Endothelial cell of umbilical vein (primary cell): Measurements from ENCODE around the gene ZFAND6. TPM values are rescaled to one million over a fixed set of nuclear protein-coding genes. Genes with fewer than 3 reads are reported as not detected.

Source experiments
- BruUV-seq: library from RNA; stranded (reverse); fragments of 400-500 nt; replicated peaks from 2 replicates; lab custom pipeline; 2021; lab: Mats Ljungman, UMichigan
- CTCF ChIA-PET: fragments of 300-600, 350-600 bp; sonication (Branson Sonifier 250); formaldehyde crosslinking; loops from one replicate; lab custom pipeline; 2021; ENCODE audit warnings: antibody characterized with exemption, inconsistent platforms; lab: Charles Lee
- POLR2A ChIA-PET: fragments of 300-600, 350-600 bp; sonication (Branson Sonifier 250); formaldehyde crosslinking; loops from one replicate; lab custom pipeline; 2021; ENCODE audit warnings: antibody characterized with exemption, inconsistent platforms; lab: Charles Lee
- DNase-seq: peaks from one replicate; pipeline ENCODE4 v3.0.0-alpha.2; 2011; ENCODE audit warnings: low read depth, low spot score
- FAIRE-seq: peaks from 2 replicates; lab custom pipeline; 2011; peaks lifted over from hg19 to GRCh38; lab: Jason Lieb, UNC
- H2AFZ ChIP-seq: 2 replicates; pipeline ENCODE4 v1.6.0; 2012; ENCODE audit warnings: low read depth, low read length, control low read depth, inconsistent platforms
- H3K27ac ChIP-seq: 2 replicates; pipeline ENCODE4 v1.5.1; 2011; ENCODE audit warnings: low read depth, mild to moderate bottlenecking, control low read depth, low read length, moderate library complexity; ENCODE audit not compliant: insufficient read depth
- H3K27me3 ChIP-seq, 2 experiments: 2 replicates each; pipeline versions ENCODE4 v1.6.0 to v1.6.1; 2011; ENCODE audit warnings: low read length in 2 of 2, mixed read lengths in 1 of 2; ENCODE audit not compliant: control insufficient read depth in 2 of 2, insufficient read depth in 2 of 2
- H3K36me3 ChIP-seq, 2 experiments: 2 replicates in 1 of 2; 3 replicates in 1 of 2; pipeline ENCODE4 v1.5.1; 2011; ENCODE audit warnings: low read length in 2 of 2, mild to moderate bottlenecking in 1 of 2, moderate library complexity in 1 of 2; ENCODE audit not compliant: control insufficient read depth in 2 of 2, insufficient read depth in 2 of 2; ENCODE audit errors: extremely low read depth in 1 of 2
- H3K4me1 ChIP-seq: 3 replicates; pipeline ENCODE4 v1.5.1; 2011; ENCODE audit warnings: mild to moderate bottlenecking, low read length; ENCODE audit not compliant: control insufficient read depth, insufficient read depth; ENCODE audit errors: extremely low read depth
- H3K4me2 ChIP-seq: 2 replicates; pipeline ENCODE4 v1.6.1; 2011; ENCODE audit warnings: low read length, control low read depth, mixed read lengths; ENCODE audit not compliant: insufficient read depth
- H3K4me3 ChIP-seq, 3 experiments: fragments of 200-600 bp in 1 of 3; sonication (generic), shearing (Covaris generic) in 1 of 3; replicated peaks in 1 of 3; 2 replicates each; pipeline ENCODE4 v1.5.1; 2011 to 2016; ENCODE audit warnings: control low read depth in 3 of 3, low read length in 3 of 3, mild to moderate bottlenecking in 2 of 3, inconsistent platforms in 1 of 3, low read depth in 1 of 3, moderate library complexity in 1 of 3; ENCODE audit not compliant: insufficient read depth in 1 of 3
- H3K79me2 ChIP-seq: 2 replicates; pipeline ENCODE4 v1.6.0; 2012; ENCODE audit warnings: low read length, inconsistent platforms; ENCODE audit not compliant: control insufficient read depth, insufficient read depth
- H3K9ac ChIP-seq: replicated peaks from 2 replicates; pipeline ENCODE3; 2011; ENCODE audit warnings: low read length, control low read depth; ENCODE audit not compliant: insufficient read depth; ENCODE audit errors: extremely low read depth
- H3K9me1 ChIP-seq: replicated peaks from 3 replicates; pipeline ENCODE4 v1.6.0; 2011; ENCODE audit warnings: mild to moderate bottlenecking, low read length; ENCODE audit not compliant: control insufficient read depth, insufficient read depth; ENCODE audit errors: extremely low read depth
- H3K9me3 ChIP-seq: replicated peaks from 2 replicates; pipeline ENCODE4 v1.5.1; 2012; ENCODE audit warnings: low read length, inconsistent platforms; ENCODE audit not compliant: control insufficient read depth, insufficient read depth
- H4K20me1 ChIP-seq: replicated peaks from 2 replicates; pipeline ENCODE3; 2011; ENCODE audit warnings: mild to moderate bottlenecking, low read length; ENCODE audit not compliant: control insufficient read depth, insufficient read depth; ENCODE audit errors: extremely low read depth
- CTCF ChIP-seq, 2 donors: IDR thresholded peaks; 1 replicate in 1 of 2; 2 replicates in 1 of 2; pipeline ENCODE4 v1.5.1; 2011; ENCODE audit warnings: low read length in 2 of 2, mild to moderate bottlenecking in 2 of 2, moderate library complexity in 2 of 2, control low read depth in 1 of 2, inconsistent platforms in 1 of 2, low read depth in 1 of 2; ENCODE audit not compliant: insufficient read depth in 1 of 2; ENCODE audit errors: extremely low read depth in 1 of 2
- EZH2 ChIP-seq: IDR thresholded peaks from 2 replicates; pipeline ENCODE4 v1.6.1; 2012; ENCODE audit warnings: borderline replicate concordance, low read depth, mild to moderate bottlenecking, moderate library complexity, low read length, inconsistent platforms; ENCODE audit not compliant: severe bottlenecking
- FOS ChIP-seq: IDR thresholded peaks from 2 replicates; pipeline ENCODE4 v1.6.1; 2011; ENCODE audit warnings: mild to moderate bottlenecking, low read length, moderate library complexity, borderline replicate concordance; ENCODE audit not compliant: insufficient read depth
- JUN ChIP-seq: IDR thresholded peaks from 2 replicates; pipeline ENCODE4 v1.6.1; 2011; ENCODE audit warnings: borderline replicate concordance, low read depth; ENCODE audit not compliant: insufficient read length, insufficient read depth
- MAX ChIP-seq: IDR thresholded peaks from 2 replicates; pipeline ENCODE4 v1.6.1; 2011; ENCODE audit not compliant: insufficient read depth, insufficient read length
- MYC ChIP-seq: IDR thresholded peaks from one replicate; pipeline ENCODE4 v1.6.1; 2011; ENCODE audit warnings: mild to moderate bottlenecking, low read depth, low read length
- POLR2A ChIP-seq: IDR thresholded peaks from 2 replicates; pipeline ENCODE4 v1.6.1; 2012; ENCODE audit warnings: low read depth, mild to moderate bottlenecking, control low read depth, low read length
- POLR2AphosphoS5 ChIP-seq: IDR thresholded peaks from 2 replicates; pipeline ENCODE4 v1.6.1; 2012; ENCODE audit warnings: low read depth, mild to moderate bottlenecking, control low read depth, low read length, moderate library complexity; ENCODE audit not compliant: insufficient read depth
- dilution Hi-C: fragments of 300-500 bp; cut with MboI; formaldehyde crosslinking; loops from one replicate; pipeline ENCODE4 v1.15.0; 2019; ENCODE audit warnings: low sequenced_read_pairs; ENCODE audit not compliant: extremely low pct_ligation_motif_present
- intact Hi-C: fragments of 100-400 bp; cut with micrococcal nuclease; formaldehyde crosslinking; loops from one replicate; pipeline ENCODE4 v1.10.0; 2022
- polyA plus RNA-seq, 4 experiments: library from polyadenylated mRNA; depleted of rRNA in 3 of 4; stranded (reverse) in 3 of 4; unstranded in 1 of 4; fragments of >200 nt; gene quantifications; 2 replicates each; pipeline versions ENCODE4 v1.2.1 to v1.2.3, GENCODE V29; 2011 to 2012; ENCODE audit warnings: missing spikeins in 1 of 4
- total RNA-seq: library from RNA; stranded (reverse); gene quantifications from 2 replicates; pipeline ENCODE4 v1.2.3, GENCODE V29; 2021

Gene ZFAND6
- total and polyA plus RNA-seq, 2 donors (not counting 3 experiments of a cell fraction or from before 2014, with no cell fraction given) = 50.3 to 97.9 TPM

GRCh38 chr15:80070840-80071239, 11.4 kb downstream of the ZFAND6 start:
- Histone ChIP-seq H4K20me1 (peaks cover 2% of the 10 kb centered on the region), H2AFZ (no peak overlapping the region), H3K27me3 (no peaks in the 10 kb centered on the region), H3K4me2 (no peak overlapping the region), H3K27ac (no peak overlapping the region), H3K4me1 (peaks cover 16% of the 10 kb centered on the region), H3K9ac (no peak overlapping the region), H3K9me1 (no peaks in the 10 kb centered on the region), H3K79me2 (peaks cover 94% of the 10 kb centered on the region), H3K9me3 (no peaks in the 10 kb centered on the region), H3K36me3 (no peaks in the 10 kb centered on the region), H3K4me3 (no peak overlapping the region)
- TF ChIP-seq FOS (no peak), JUN (no peak), CTCF (IDR thresholded peaks at IDR 0.05; ENCODE audit: extremely low read depth in 1 of 2, insufficient read depth in 1 of 2, low read depth in 1 of 2, low read length in 2 of 2) (no peak), POLR2AphosphoS5 (no peak), EZH2 (no peak), POLR2A (no peak), MAX (no peak), MYC (no peak)
- ChIA-PET POLR2A (no interaction called here), CTCF (interaction anchor here (2.2 to 2.8 kb wide), 2 partner anchors 10 to 102 kb away, joined by 12 to 23 read pairs; partner anchors contain the start of gene ZFAND6)
- FAIRE-seq (no peak), DNase-seq (no peak)
- dilution Hi-C loops = no loop called here
- BruUV-seq = no TSS peak
- intact Hi-C loops = no loop called here
